ENCODE measurements around the gene MAGI1. TPM values are rescaled to one million over a fixed set of nuclear protein-coding genes. Genes with fewer than 3 reads are reported as not detected.
"Not testable (repeated sequence)": the region's sequence is repeated elsewhere in the genome, so short reads cannot be mapped to it uniquely, and the experiment has no call there.

Gene MAGI1
- total RNA-seq, 2 donors from 2014 or later, result 37.5 to 51.6 TPM

- 70% methylated on average over 2 of the region's 2 CpGs for WGBS
- Histone ChIP-seq H3K36me3 (no peaks in the 10 kb centered on the region), H3K4me1 (replicated peaks) (no peaks in the 10 kb centered on the region), H3K4me3 (no peak overlapping the region), H3K27ac (no peak overlapping the region), H3K9me3 (no peaks in the 10 kb centered on the region), H3K27me3 (replicated peaks; ENCODE audit: insufficient read depth) (no peaks in the 10 kb centered on the region)
- DNase-seq (ENCODE audit: low spot score), result no peak
- TF ChIP-seq CTCF (IDR thresholded peaks at IDR 0.05) (no peak), POLR2A (IDR thresholded peaks at IDR 0.05) (no peak), POLR2AphosphoS5 (IDR thresholded peaks at IDR 0.05) (no peak)
- intact Hi-C loops (cut with DNase I), result no loop called here
Observed at GRCh38 chr3:65728138-65728537, 310.6 kb downstream of the MAGI1 start.

- WGBS, result 52% methylated on average over 1 of the region's 1 CpG
- intact Hi-C loops (cut with DNase I), result no loop called here
- no peak overlapping the region for H3K27ac ChIP-seq
Observed at GRCh38 chr3:65723985-65724384, 314.7 kb downstream of the MAGI1 start.

GRCh38 chr3:65723011-65723410, 315.7 kb downstream of the MAGI1 start:
- intact Hi-C loops (cut with DNase I), result no loop called here
- WGBS, result 95% methylated on average over 3 of the region's 3 CpGs
- Histone ChIP-seq H3K27me3 (replicated peaks; ENCODE audit: insufficient read depth) (no peaks in the 10 kb centered on the region), H3K4me3 (no peak overlapping the region), H3K9me3 (no peaks in the 10 kb centered on the region), H3K36me3 (no peaks in the 10 kb centered on the region), H3K4me1 (replicated peaks) (no peaks in the 10 kb centered on the region), H3K27ac (no peak overlapping the region)
- no peak for DNase-seq (ENCODE audit: low spot score)
- TF ChIP-seq POLR2AphosphoS5 (IDR thresholded peaks at IDR 0.05) (no peak), CTCF (IDR thresholded peaks at IDR 0.05) (no peak), POLR2A (IDR thresholded peaks at IDR 0.05) (no peak)

More at GRCh38 chr3:65723985-65724384, 314.7 kb downstream of the MAGI1 start:
- no peaks in the 10 kb centered on the region for H3K27me3 ChIP-seq (replicated peaks; ENCODE audit: insufficient read depth)
- H3K4me3 ChIP-seq, result no peak overlapping the region
- H3K36me3 ChIP-seq, result no peaks in the 10 kb centered on the region
- DNase-seq (ENCODE audit: low spot score), result no peak
- no peaks in the 10 kb centered on the region for H3K4me1 ChIP-seq (replicated peaks)
- H3K9me3 ChIP-seq, result no peaks in the 10 kb centered on the region
- TF ChIP-seq POLR2A (IDR thresholded peaks at IDR 0.05), result no peak
- no peak for TF ChIP-seq CTCF (IDR thresholded peaks at IDR 0.05)
- no peak for TF ChIP-seq POLR2AphosphoS5 (IDR thresholded peaks at IDR 0.05)

GRCh38 chr3:65720989-65721737, 317.6 kb downstream of the MAGI1 start:
- Histone ChIP-seq H3K36me3 (no peaks in the 10 kb centered on the region), H3K4me3 (no peak overlapping the region), H3K27me3 (replicated peaks; ENCODE audit: insufficient read depth) (no peaks in the 10 kb centered on the region), H3K9me3 (no peaks in the 10 kb centered on the region), H3K4me1 (replicated peaks) (no peaks in the 10 kb centered on the region), H3K27ac (no peak overlapping the region)
- 91% methylated on average over 4 of the region's 4 CpGs for WGBS
- TF ChIP-seq POLR2AphosphoS5 (IDR thresholded peaks at IDR 0.05) (no peak), POLR2A (IDR thresholded peaks at IDR 0.05) (no peak), CTCF (IDR thresholded peaks at IDR 0.05) (no peak)
- no peak for DNase-seq (ENCODE audit: low spot score)
- intact Hi-C loops (cut with DNase I), result no loop called here

GRCh38 chr3:65719639-65720038, 319.1 kb downstream of the MAGI1 start:
- H3K4me3 ChIP-seq; H3K36me3 ChIP-seq; H3K4me1 ChIP-seq (replicated peaks); H3K27me3 ChIP-seq (replicated peaks; ENCODE audit: insufficient read depth); H3K9me3 ChIP-seq; H3K27ac ChIP-seq; DNase-seq (ENCODE audit: low spot score); intact Hi-C loops (cut with DNase I): not testable (repeated sequence)
- WGBS, result 91% methylated on average over 1 of the region's 1 CpG

Data from prostate gland (tissue), 2 donors.